ENCODE data around the gene NME7. TPM values are rescaled to one million over a fixed set of nuclear protein-coding genes. Genes with fewer than 3 reads are reported as not detected.

NME7 gene
- total RNA-seq, 2 donors from 2014 or later: 4.1 to 4.8 TPM

- H3K36me3 ChIP-seq: no peaks in the 10 kb centered on the region
- H3K27ac ChIP-seq: no peak overlapping the region
- H3K4me1 ChIP-seq: peaks cover 7% of the 10 kb centered on the region
- no peaks in the 10 kb centered on the region for H3K27me3 ChIP-seq
- no peak for TF ChIP-seq CTCF (IDR thresholded peaks at IDR 0.05)
- H3K9me3 ChIP-seq: no peaks in the 10 kb centered on the region
- H3K9ac ChIP-seq (ENCODE audit: low read depth in 2 of 2, low read length in 2 of 2): peak overlapping the region in 1 of 2 donors; percentile 30
- no peak overlapping the region for H3K4me3 ChIP-seq
- intact Hi-C loops (cut with DNase I): no loop called here
- no peak for DNase-seq
Measured at GRCh38 chr1:169118227-169118626, 249.4 kb downstream of the NME7 start.

- TF ChIP-seq CTCF (IDR thresholded peaks at IDR 0.05): no peak
- H3K4me1 ChIP-seq: peaks cover 7% of the 10 kb centered on the region
- no peaks in the 10 kb centered on the region for H3K36me3 ChIP-seq
- intact Hi-C loops (cut with DNase I): no loop called here
- H3K9me3 ChIP-seq: no peaks in the 10 kb centered on the region
- H3K4me3 ChIP-seq: no peak overlapping the region
- DNase-seq: no peak
- H3K9ac ChIP-seq (ENCODE audit: low read depth in 2 of 2, low read length in 2 of 2): no peak overlapping the region
- H3K27me3 ChIP-seq: no peaks in the 10 kb centered on the region
- H3K27ac ChIP-seq: no peak overlapping the region
Measured at GRCh38 chr1:169117599-169117998, 250.0 kb downstream of the NME7 start.

GRCh38 chr1:169117014-169117413 lies 250.6 kb downstream of the NME7 start:
- no peak overlapping the region for H3K4me3 ChIP-seq
- no peaks in the 10 kb centered on the region for H3K27me3 ChIP-seq
- DNase-seq: no peak
- peak overlapping the region; percentile 58 for H3K27ac ChIP-seq
- H3K36me3 ChIP-seq: no peaks in the 10 kb centered on the region
- no peak overlapping the region for H3K9ac ChIP-seq (ENCODE audit: low read depth in 2 of 2, low read length in 2 of 2)
- TF ChIP-seq CTCF (IDR thresholded peaks at IDR 0.05): no peak
- intact Hi-C loops (cut with DNase I): no loop called here
- H3K9me3 ChIP-seq: no peaks in the 10 kb centered on the region
- H3K4me1 ChIP-seq: peaks cover 7% of the 10 kb centered on the region

- Histone ChIP-seq H3K9me3 (no peaks in the 10 kb centered on the region), H3K9ac (ENCODE audit: low read depth in 2 of 2, low read length in 2 of 2) (peak overlapping the region; percentile 40 to 81), H3K27me3 (no peaks in the 10 kb centered on the region), H3K4me3 (no peak overlapping the region), H3K36me3 (no peaks in the 10 kb centered on the region), H3K27ac (peak overlapping the region; percentile 58), H3K4me1 (peaks cover 10% of the 10 kb centered on the region)
- TF ChIP-seq CTCF (IDR thresholded peaks at IDR 0.05): no peak
- peak; percentile 81 for DNase-seq
- intact Hi-C loops (cut with DNase I): no loop called here
Measured at GRCh38 chr1:169115891-169116585, 251.6 kb downstream of the NME7 start.

- Histone ChIP-seq H3K4me1 (peaks cover 15% of the 10 kb centered on the region), H3K27ac (peak overlapping the region; percentile 58), H3K27me3 (no peaks in the 10 kb centered on the region), H3K36me3 (no peaks in the 10 kb centered on the region), H3K4me3 (no peak overlapping the region), H3K9ac (ENCODE audit: low read depth in 2 of 2, low read length in 2 of 2) (peak overlapping the region in 1 of 2 donors; percentile 7), H3K9me3 (no peaks in the 10 kb centered on the region)
- intact Hi-C loops (cut with DNase I): no loop called here
- no peak for DNase-seq
- TF ChIP-seq CTCF (IDR thresholded peaks at IDR 0.05): no peak
Measured at GRCh38 chr1:169113613-169114119, 253.9 kb downstream of the NME7 start.
